ENCODE results near the gene TMEM100. TPM values are rescaled to one million over a fixed set of nuclear protein-coding genes. Genes with fewer than 3 reads are reported as not detected.

Gene TMEM100
- total RNA-seq, 1 experiment from 2014 or later, result not detected

GRCh38 chr17:55749985-55750384 lies 27.3 kb upstream of the TMEM100 start:
- peak overlapping the region; percentile 45; the same call in 1 of the 2 replicates for H2AFZ ChIP-seq
- CTCF ChIA-PET, result no interaction called here
- H3K27ac ChIP-seq, result no peak overlapping the region
- BruUV-seq (replicated peaks), result no TSS peak
- H3F3A ChIP-seq (ENCODE audit: insufficient read depth, low read depth), result peaks cover 15% of the 10 kb centered on the region; the same call in 1 of the 2 replicates
- H3K4me1 ChIP-seq (replicated peaks; ENCODE audit: insufficient read depth), result peaks cover 20% of the 10 kb centered on the region
- peak overlapping the region; percentile 89; the same call in 1 of the 2 replicates for H3K4me2 ChIP-seq
- DNase-seq, result no peak
- no peak overlapping the region for H3K4me3 ChIP-seq
- H3K27me3 ChIP-seq (ENCODE audit: insufficient read depth, low read depth), result no peaks in the 10 kb centered on the region
- H3K9me3 ChIP-seq (ENCODE audit: insufficient read depth, low read depth), result peaks cover 7% of the 10 kb centered on the region; the same call in 1 of the 2 replicates
- POLR2A ChIA-PET (ENCODE audit: unreplicated experiment), result no interaction called here
- no peaks in the 10 kb centered on the region for H4K20me1 ChIP-seq (ENCODE audit: insufficient read depth)
- peaks cover 16% of the 10 kb centered on the region for H3K79me2 ChIP-seq (ENCODE audit: low read depth)
- H3K36me3 ChIP-seq (ENCODE audit: low read depth), result no peaks in the 10 kb centered on the region
- TF ChIP-seq CTCF (conservative IDR thresholded peaks at IDR 0.05) (no peak), EZH2 (IDR thresholded peaks at IDR 0.05; ENCODE audit: low read depth) (no peak)
- H3K9me2 ChIP-seq (ENCODE audit: insufficient read depth), result no peaks in the 10 kb centered on the region
- intact Hi-C loops (cut with micrococcal nuclease; ENCODE audit: unreplicated experiment), result no loop called here

GRCh38 chr17:55748841-55749240 lies 26.2 kb upstream of the TMEM100 start:
- Histone ChIP-seq H3K9me3 (ENCODE audit: insufficient read depth, low read depth) (peaks cover 7% of the 10 kb centered on the region; the same call in 1 of the 2 replicates), H3K36me3 (ENCODE audit: low read depth) (no peaks in the 10 kb centered on the region), H3K79me2 (ENCODE audit: low read depth) (peaks cover 16% of the 10 kb centered on the region), H2AFZ (no peak overlapping the region), H3F3A (ENCODE audit: insufficient read depth, low read depth) (peaks cover 15% of the 10 kb centered on the region; the same call in 1 of the 2 replicates), H3K4me2 (no peak overlapping the region), H3K27me3 (ENCODE audit: insufficient read depth, low read depth) (no peaks in the 10 kb centered on the region), H3K9me2 (ENCODE audit: insufficient read depth) (no peaks in the 10 kb centered on the region), H3K4me3 (no peak overlapping the region), H3K27ac (no peak overlapping the region), H3K4me1 (replicated peaks; ENCODE audit: insufficient read depth) (peaks cover 20% of the 10 kb centered on the region), H4K20me1 (ENCODE audit: insufficient read depth) (no peaks in the 10 kb centered on the region)
- TF ChIP-seq CTCF (conservative IDR thresholded peaks at IDR 0.05) (no peak), EZH2 (IDR thresholded peaks at IDR 0.05; ENCODE audit: low read depth) (no peak)
- no TSS peak for BruUV-seq (replicated peaks)
- intact Hi-C loops (cut with micrococcal nuclease; ENCODE audit: unreplicated experiment), result no loop called here
- ChIA-PET POLR2A (ENCODE audit: unreplicated experiment) (no interaction called here), CTCF (no interaction called here)
- no peak for DNase-seq

- ChIA-PET POLR2A (ENCODE audit: unreplicated experiment) (no interaction called here), CTCF (no interaction called here)
- H3K9me2 ChIP-seq (ENCODE audit: insufficient read depth), result no peaks in the 10 kb centered on the region
- H4K20me1 ChIP-seq (ENCODE audit: insufficient read depth), result no peaks in the 10 kb centered on the region
- no peaks in the 10 kb centered on the region for H3K36me3 ChIP-seq (ENCODE audit: low read depth)
- no peak overlapping the region for H3K4me3 ChIP-seq
- H3K4me1 ChIP-seq (replicated peaks; ENCODE audit: insufficient read depth), result peaks cover 27% of the 10 kb centered on the region
- H2AFZ ChIP-seq, result no peak overlapping the region
- H3K27me3 ChIP-seq (ENCODE audit: insufficient read depth, low read depth), result no peaks in the 10 kb centered on the region
- peaks cover 7% of the 10 kb centered on the region; the same call in 1 of the 2 replicates for H3K9me3 ChIP-seq (ENCODE audit: insufficient read depth, low read depth)
- TF ChIP-seq EZH2 (IDR thresholded peaks at IDR 0.05; ENCODE audit: low read depth) (no peak), CTCF (conservative IDR thresholded peaks at IDR 0.05) (no peak)
- BruUV-seq (replicated peaks), result no TSS peak
- intact Hi-C loops (cut with micrococcal nuclease; ENCODE audit: unreplicated experiment), result no loop called here
- H3F3A ChIP-seq (ENCODE audit: insufficient read depth, low read depth), result peaks cover 15% of the 10 kb centered on the region; the same call in 1 of the 2 replicates
- peaks cover 8% of the 10 kb centered on the region for H3K79me2 ChIP-seq (ENCODE audit: low read depth)
- no peak overlapping the region for H3K27ac ChIP-seq
- no peak for DNase-seq
- H3K4me2 ChIP-seq, result no peak overlapping the region
Measured at GRCh38 chr17:55747209-55747608, 24.5 kb upstream of the TMEM100 start.
